CD4-positive, alpha-beta T cell treated with Interleukin-17A for 4 hours (primary cell): ENCODE measurements around the gene TRERF1.

Experiments used
- DNase-seq: peaks from one replicate; pipeline ENCODE4 v3.0.0-alpha.2; 2020; ENCODE audit warnings: mixed read lengths

The TRERF1 gene

DNA sequence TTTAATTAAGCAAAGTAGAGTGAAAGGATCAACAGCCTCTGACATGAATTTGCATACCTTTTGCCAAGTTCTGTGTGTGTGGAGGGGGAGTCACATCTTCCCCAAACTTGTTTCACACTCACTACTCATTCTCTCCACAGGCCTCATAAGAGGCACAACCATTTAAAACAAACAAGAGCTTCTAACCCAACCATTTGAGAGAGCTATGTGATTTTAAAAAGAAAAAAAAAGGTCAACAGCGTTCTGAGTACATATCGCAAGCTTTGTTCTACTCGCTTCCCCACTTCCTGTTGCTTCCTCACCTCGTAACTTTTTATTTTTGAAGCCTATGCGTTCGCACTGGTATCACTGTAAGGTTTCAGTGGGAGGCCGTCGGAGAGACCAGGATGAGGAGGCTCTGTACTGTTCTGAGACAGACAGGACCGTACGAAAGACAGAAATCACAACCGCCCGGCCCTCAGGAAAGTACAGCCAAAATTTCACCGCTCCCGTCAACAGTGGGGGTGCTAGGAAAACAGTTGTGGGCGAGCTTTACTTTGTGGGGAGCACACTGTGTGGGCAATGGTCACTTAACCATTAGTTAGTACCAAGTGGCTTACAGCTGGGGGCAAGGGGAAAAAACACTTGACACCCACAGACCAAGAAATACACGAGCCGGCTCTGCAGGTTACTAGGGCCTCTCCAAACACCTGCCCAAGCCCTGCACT lies 61.3 kb downstream of the TRERF1 start:
- peak; percentile 71 for DNase-seq

DNA sequence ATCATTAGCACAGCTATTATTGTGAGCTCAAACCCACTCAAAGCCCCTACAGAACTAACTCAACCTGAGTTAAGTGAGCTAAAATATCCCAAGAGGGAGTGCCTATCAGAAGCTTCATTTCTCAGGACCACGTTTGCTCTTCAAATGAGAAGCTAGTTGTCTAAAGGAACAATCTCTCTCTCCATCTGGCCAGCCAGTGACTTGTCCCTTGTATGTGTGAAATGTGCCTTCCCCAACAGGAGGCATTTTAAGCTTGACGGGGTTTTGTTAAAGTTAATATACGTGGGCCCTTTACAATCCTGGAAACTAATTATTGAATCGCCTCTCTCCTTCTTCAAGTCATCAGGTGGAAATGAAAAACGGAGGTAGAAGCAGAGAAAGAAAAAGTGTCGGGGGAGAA lies 62.0 kb downstream of the TRERF1 start:
- no peak for DNase-seq

DNA sequence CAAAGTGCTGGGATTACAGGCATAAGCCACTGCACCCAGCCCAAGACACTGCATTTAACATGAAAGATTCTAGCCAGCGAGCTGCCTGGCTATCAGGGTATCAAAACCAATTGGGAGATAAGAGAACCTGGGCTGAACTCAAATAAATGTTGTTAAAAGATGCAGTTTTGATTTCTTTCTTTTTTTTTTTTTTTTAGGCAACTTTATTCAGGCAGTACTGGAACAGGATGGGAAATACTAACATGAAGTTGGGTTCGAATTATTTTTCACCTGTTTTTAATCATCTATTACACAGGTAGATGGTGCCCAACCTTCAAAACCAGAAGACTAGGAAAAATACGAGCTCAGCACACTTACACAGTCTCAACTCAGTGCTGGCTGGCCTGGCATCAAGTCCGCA lies 63.7 kb downstream of the TRERF1 start:
- DNase-seq: no peak

DNA sequence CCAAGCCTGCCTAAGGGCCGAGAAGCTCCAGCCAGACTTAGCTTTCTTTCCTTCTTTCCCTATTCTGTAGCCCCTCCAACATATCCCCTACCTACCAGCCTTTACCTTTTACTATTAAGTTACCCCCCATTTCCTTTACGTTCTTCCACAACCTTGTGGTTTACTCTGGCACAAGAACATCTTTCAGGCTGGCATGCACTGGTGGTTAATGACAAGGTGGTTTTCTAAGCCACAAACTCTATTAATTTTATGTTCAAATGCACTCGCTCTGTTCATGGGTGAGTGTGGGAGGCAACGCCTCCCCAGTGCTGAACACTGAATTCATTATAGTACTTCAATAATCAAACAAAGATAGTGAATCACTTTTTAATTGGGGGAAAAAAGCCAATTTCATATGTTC lies 64.4 kb downstream of the TRERF1 start:
- peak; percentile 62 for DNase-seq

DNA sequence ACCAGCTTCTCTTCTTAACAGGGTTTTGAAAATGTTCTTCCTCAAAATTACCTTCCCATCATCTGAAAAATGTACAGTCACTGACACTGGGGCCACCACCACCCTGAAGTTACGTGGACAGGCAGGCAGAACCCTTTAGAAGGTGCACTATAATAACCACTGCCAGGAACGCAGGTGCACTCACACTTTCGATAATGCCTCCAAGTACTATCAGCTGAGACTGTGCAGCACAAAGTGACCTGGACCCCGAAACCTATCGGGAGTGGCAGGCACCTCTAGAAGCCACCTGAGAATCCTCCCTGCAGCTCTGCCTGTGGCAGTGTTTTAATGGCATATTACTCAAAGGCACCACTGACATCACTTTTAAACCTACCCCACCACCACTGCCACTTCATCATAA lies 66.4 kb downstream of the TRERF1 start:
- no peak for DNase-seq

DNA sequence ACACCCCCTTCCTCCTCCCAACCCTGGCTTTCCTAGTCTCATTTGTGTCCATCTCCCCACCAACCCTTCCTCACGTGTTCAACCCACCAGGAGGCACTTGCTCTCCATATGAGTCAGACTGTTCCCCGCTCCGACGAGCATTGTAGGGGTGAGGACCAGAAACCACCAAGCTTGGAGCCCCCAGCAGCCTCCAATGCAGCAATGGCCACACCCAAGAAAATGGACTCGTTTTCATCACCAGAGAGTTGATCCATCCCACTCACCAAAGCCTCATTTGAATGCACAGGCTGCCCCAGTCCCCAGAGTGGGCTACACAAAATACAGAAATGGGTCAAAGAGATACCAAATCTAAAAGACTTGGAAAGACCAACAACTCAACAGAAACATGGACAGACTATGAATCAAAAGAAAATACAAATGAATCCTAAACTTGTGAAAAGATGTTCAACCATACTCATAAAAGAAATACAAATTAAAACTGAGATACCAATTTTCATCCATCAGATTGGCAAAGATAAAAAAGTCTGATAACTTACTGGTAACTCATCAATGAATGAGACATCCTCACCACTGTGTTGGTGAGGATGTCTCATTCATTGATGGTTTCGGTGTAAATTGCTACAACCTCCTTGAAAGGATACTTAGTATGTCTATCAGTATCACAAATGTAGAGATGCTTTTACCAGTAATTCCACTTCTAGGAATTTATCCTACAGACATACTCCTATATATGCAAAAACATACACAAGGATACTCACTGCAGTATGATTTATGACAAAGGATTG lies 68.1 kb downstream of the TRERF1 start:
- no peak for DNase-seq

DNA sequence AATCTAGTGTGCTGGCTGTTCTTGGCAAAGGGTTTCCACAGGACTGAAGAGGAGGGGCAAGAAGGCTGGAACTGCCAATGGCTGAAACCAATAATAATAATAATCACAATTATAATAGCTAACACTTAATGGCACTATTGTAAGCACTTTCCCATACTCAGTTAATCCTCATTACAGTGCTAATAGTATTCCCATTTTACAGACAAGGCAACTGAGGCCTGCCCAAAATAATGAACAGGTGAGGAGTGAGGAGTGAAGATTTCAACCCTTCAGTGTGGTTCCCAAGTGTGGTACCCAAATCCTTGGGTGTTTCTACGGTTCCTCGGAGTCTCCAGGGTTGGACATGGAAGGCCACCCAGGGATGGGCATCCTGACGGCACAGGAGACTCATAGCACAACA lies 69.9 kb downstream of the TRERF1 start:
- DNase-seq: no peak

DNA sequence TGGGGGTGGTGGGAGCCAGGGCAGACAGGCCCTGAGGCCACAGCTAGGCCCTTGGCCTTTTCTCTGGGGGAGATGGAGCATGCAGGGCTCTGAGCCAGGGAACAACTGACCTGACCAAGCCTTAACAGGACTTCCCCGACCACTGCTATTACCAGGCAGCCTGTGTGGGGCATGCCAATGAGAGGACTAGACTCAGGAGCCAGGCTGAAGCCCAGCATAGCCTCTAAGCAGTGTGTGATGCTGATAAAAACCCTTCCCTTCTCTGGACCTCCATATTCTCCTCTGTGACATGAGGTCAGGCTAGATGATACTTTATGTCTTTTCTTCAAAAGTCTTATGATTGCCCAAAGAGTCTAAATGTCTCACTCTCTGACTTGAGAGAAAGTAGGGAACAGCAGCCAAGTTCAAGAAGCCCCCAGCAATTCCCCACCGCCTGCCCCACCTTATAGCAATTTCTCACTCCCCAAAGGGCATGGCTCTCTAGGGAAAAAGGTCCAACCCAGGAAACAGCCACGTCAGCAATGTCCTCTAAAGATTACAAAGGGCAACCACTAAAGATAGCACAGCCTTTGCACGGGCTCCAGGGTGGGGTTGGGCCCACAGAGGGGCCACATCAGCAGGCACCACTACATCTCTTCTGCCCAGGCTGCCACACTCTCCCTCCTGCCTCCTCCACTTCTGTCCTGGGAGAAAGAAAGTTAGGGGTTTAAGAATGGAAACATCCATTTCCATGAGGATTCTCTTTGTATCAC lies 71.3 kb downstream of the TRERF1 start:
- DNase-seq: no peak

DNA sequence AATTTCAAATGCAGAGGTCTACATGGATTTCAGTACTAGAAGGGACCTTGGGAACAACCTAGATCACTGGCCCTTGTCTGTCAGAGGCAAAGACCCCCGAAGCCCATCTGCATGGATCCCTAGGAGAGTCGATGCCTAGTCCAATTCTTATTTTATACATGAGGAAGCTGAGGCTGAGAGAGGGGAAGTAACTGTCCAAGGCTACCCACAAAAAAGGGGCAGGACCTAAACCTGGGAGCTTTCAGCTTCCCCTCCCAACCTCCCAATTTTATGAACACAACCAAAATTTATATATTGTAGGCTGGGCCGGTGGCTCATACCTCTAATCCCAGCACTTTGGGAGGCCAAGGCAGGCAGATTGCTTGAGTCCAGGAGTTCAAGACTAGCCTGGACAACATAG lies 73.2 kb downstream of the TRERF1 start:
- no peak for DNase-seq

DNA sequence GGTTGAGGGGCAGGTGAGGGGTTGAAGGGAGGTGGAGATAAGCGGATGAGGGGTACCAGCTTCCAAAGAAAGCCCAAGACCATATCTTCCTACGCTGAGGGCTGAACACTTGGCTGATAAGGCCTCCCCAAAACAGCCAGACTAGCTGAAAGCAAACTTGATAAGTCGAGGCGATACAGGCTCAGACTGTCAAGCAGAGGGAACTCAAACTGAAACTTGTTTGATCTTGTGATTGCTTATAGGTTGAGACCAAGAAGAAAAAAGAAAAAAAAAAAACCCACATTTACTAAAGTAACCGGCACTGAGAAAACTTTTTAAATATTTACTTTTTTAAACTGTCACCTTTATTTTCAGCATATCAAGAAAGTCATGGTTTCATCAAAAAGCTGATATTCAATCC lies 73.6 kb downstream of the TRERF1 start:
- peak; percentile 47 for DNase-seq

DNA sequence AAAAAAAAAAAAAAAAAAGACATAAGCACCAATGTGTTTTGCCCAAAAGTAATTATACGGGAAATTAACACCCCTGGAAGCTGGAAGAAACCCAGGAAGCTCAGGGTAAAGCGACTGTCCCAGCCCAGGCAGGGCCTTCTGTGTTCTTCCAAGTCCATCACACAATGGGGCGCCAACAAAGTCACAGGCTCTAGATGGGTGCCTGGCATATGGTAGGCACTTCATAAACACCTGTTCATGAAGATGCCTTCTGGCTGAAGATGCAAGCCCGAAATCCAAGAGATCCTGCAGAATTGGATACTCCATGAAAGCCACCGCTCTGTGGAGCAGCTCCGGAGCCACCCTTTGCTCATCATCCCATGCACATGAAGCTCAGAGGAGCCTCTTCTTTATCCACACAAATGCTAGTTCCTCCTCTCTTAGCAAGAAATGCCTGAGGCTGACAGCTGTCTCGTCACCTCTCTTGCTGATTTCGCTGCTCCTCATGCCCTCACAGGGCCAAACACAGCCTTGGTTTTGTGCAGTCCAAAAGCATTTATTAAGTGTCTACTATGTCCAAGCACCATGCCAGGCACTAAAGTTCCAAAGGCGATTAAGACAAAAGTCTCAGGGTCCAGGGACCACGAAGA lies 76.6 kb downstream of the TRERF1 start:
- no peak for DNase-seq

DNA sequence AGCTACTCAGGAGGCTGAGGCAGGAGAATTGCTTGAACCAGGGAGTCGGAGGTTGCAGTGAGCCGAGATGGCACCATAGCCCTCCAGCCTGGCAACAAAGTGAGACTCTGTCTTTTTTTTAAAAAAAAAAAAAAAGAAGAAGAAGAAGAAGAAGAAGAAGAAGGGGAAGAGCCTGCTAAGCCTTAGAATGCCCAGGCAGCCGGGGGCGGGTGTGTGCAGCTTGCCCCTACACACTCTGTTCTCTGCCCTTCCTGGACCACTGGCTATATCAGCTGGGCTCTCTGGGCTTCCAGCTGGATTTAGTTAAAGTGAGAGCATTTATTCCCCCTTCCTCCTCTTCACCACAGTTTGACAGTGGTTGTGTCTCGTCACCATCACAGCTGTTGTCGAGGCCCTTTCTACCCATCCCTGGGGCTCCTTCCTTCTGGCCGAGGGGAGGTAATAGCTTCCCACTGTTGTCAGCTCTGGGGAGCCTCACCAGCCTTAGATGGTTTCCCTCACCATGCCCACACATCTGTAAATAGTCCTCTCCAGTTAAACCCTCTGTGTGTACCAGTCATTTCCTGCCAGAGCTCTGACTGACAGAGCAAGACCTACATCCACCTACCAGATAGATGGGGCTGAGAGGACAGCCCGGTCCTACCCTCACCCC lies 77.6 kb downstream of the TRERF1 start:
- DNase-seq: peak; percentile 48

DNA sequence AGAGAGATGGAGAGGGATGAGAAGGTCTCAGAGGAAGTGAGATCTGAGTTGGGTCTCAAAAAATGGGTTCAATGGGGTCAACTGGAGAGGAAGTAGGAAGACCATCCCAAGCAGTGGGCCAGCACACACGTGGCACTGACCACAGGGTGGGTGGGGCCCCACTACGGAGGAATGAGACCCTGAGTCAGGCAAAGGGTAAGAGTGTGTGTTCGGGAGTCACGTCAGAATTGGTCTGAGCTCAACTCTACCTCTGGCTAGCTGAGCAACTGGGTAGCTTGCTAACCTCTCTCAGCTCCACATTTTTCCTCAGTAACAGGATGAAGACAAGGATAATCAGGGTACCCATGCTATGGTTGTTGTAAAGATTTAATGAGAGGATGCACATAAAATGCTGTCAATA lies 79.0 kb downstream of the TRERF1 start:
- DNase-seq: no peak

DNA sequence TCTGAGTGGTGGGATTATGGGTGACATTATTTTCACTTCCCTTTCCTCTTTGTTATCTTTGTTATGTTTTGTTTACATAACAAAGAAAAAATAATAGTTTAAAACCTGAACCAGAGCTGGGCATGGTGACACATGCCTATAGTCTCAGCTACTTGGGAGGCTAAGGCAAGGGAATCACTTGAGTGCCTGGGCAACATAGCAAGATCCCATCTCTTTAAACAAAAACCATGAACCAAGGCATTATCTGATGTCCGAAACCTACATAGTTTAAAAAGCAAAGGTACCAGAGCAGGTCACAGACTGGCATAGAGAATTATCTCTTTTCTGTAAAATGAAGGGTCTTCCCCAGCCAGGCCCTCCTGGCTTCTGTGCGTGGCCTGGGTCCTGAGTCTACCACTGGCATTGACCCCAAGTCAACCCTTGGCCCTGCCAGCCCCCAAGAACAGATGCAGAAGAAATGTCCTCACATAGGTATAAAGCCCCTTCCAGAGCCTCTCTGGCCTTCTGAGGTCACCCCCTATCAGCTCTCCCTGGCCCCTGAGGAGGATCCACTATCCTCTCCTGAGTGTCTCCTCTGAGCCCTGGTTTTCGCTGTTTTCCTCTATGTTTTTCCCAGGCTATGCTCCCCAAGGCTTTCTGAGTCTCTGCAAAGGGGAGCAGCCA lies 81.3 kb downstream of the TRERF1 start:
- no peak for DNase-seq

DNA sequence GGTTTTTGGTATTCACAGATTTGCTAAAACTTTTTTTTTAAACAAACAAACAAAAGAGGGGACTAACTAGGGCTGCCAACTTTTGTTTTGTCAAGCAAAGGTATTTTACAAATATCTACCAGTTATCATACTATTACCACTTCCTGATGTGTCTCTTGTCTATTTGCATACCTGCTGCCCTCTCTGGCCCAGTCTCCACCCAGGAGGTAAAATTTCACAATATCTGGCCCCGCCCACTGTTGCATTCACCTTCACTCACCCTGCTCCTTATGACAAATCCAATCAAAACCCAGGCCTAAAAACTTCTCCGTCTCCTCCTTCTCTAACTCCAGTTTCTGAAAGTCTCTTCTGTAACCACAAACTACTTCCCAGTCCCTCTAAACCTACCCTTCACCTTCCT lies 82.2 kb downstream of the TRERF1 start:
- peak; percentile 59 for DNase-seq

DNA sequence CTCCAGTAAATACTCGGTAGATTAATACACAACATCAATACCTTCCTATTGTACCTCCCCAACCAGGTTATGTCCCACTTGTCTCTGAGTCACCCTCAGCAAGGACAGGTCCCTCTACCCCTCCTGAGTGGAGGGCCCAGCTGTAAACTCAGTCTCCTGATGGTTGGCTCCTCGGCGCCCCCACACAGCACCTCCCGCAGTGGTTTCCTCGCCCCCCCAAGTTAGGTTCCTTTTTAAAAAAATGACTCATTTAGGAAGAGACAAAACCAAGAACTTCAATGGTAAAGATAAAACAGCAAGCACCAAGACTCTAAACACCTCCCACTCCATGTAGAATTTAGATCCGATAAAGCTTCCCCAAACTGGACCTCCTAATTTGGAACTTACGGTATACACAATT lies 83.5 kb downstream of the TRERF1 start:
- DNase-seq: peak; percentile 81

DNA sequence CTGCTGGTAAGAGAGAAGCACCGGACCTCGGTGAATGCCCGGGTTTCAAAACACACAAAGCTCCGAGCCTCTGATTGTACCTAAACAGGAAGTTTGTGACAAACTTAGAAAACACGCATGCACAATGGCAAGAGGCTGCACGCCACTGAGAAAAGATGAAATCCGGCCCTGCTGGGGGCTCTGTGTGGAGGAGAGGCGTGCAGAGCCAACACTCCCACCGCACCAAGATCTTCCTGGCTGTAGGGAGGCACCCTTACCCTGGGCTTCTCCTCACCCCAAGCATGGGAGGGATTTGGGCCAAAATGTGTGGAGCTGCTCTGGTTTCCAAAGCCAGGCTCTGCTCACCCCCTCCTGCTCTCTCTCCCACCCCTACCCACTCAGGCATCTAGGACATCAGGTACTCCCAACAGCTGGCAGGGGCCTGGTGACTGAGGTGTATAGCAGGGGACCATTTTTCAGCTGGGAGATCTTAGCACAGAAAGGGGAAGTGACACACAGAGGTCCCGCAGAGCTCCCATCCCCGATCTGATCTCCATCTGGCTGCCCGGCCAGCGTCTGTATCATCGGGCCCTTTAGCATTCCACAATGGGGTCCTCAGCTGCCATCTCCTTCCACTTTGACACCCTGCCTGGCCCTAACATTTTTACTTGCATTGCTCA lies 84.2 kb downstream of the TRERF1 start:
- DNase-seq: peak; percentile 48

DNA sequence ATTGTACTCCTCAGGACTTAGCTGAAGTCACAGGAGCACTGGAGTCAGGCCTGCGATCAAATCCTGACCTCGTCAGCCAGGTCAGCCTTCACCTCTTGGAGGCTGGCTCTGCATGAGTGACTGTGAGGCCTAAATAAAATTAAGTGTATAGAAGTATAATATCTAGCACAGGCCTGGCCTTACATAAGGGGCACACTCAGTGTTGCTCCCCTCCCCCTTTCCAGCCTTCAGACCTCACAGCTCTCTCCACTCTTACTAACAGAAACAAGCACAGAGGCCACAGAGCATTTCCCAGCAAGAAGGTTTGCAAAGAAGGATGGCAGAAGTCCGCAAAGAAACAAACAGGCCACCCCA lies 84.8 kb downstream of the TRERF1 start:
- DNase-seq: peak; percentile 17

DNA sequence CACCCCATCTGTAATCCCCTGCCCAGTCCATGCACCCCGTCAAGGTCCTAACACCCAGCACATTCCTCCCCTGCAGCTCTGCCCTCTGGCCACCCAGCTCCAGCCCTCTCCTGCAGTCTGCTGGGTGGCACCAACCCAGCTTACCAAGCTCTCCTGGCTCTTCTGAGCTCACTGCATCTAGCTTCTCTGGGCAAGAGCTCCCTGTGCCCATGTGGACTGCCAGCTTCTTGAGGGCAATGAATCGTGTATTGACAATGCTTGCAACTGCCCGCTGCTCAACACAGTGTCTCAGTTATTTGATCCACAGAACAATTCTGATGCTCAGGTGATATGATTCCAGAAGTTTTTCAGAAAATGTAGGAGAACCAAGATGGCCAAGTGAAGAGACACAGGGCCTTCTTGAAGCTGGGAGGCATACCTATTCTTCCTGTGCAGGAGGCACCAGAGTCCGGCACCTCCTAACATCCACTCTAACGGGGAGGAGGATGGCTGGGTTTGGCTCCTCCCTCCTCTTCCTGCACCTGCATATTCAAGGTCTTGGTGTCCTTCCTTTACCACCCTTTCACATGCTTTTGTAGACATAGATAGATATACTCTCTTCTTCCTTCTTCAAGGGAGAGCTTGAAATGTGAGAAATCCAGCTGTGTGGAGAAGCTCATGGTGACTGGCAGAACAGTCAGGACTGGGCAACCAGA lies 85.6 kb downstream of the TRERF1 start:
- peak; percentile 58 for DNase-seq

DNA sequence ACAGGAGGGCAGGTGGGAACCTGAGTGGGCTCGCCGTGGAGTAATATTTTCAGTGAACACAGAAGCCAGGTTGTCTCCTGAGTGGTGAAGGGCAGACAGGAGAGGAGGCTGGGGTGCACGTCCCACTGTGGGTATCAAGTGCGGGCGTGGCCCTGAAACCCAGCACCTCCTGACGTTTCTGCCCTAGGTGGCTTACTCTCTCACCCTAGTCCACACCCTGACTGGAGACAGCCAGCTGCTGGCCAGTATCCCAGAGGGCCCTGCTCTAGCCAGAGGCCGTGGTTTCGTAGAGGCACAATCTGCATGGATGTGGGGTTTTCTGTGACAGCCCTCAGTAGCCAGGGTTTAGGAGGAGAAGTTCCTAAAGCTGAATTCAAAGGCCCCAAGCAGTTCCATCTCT lies 86.7 kb downstream of the TRERF1 start:
- no peak for DNase-seq
